PC-9 (cell line): ENCODE results near the gene ELAVL1. TPM values are rescaled to one million over a fixed set of nuclear protein-coding genes. Genes with fewer than 3 reads are reported as not detected.

Experiments
- BruUV-seq: library from RNA; stranded (reverse); fragments of 400-500 nt; replicated peaks from 2 replicates; lab custom pipeline; 2021; lab: Mats Ljungman, UMichigan
- CTCF ChIA-PET: fragments of 300-600 bp; sonication (Branson Sonifier 250); formaldehyde crosslinking; loops from one replicate; lab custom pipeline; 2022; ENCODE audit warnings: antibody characterized with exemption; lab: Charles Lee
- POLR2A ChIA-PET: fragments of 300-600 bp; sonication (Branson Sonifier 250); formaldehyde crosslinking; loops from one replicate; lab custom pipeline; 2022; ENCODE audit warnings: antibody characterized with exemption; ENCODE audit not compliant: unreplicated experiment; lab: Charles Lee
- DNase-seq, 2 experiments: peaks; one replicate each; pipeline versions ENCODE4 v3.0.0 to v3.0.0-alpha.2; 2015 to 2022; ENCODE audit warnings: mixed read lengths in 1 of 2
- H2AFZ ChIP-seq: fragments of 200-600 bp; sonication (generic); 2 replicates; pipeline ENCODE4 v1.8.1; 2017; ENCODE audit warnings: antibody characterized with exemption
- H3F3A ChIP-seq: fragments of 200-600 bp; sonication (generic); 2 replicates; pipeline ENCODE4 v1.8.1; 2017; ENCODE audit warnings: antibody characterized with exemption, mild to moderate bottlenecking, low read depth; ENCODE audit not compliant: insufficient read depth
- H3K27ac ChIP-seq: fragments of 200-600 bp; sonication (generic); 2 replicates; pipeline ENCODE4 v1.6.1; 2016; ENCODE audit warnings: mixed run types
- H3K27me3 ChIP-seq: fragments of 200-600 bp; sonication (generic); 2 replicates; pipeline ENCODE4 v1.6.1; 2016; ENCODE audit warnings: low read depth, mixed run types; ENCODE audit not compliant: insufficient read depth
- H3K36me3 ChIP-seq: fragments of 200-600 bp; sonication (generic); 2 replicates; pipeline ENCODE4 v1.6.1; 2016; ENCODE audit warnings: low read depth, mixed run types
- H3K4me1 ChIP-seq: fragments of 200-600 bp; sonication (generic); replicated peaks from 2 replicates; pipeline ENCODE4 v1.6.1; 2016; ENCODE audit warnings: mixed run types; ENCODE audit not compliant: insufficient read depth
- H3K4me2 ChIP-seq: fragments of 200-600 bp; sonication (generic); 2 replicates; pipeline ENCODE4 v1.6.1; 2017; ENCODE audit warnings: mixed run types
- H3K4me3 ChIP-seq: fragments of 200-600 bp; sonication (generic); 2 replicates; pipeline ENCODE4 v1.6.1; 2016; ENCODE audit warnings: mixed run types
- H3K79me2 ChIP-seq: fragments of 200-600 bp; sonication (generic); 2 replicates; pipeline ENCODE4 v1.6.1; 2017; ENCODE audit warnings: low read depth, mixed run types
- H3K9me2 ChIP-seq: fragments of 200-600 bp; sonication (generic); 2 replicates; pipeline ENCODE4 v1.8.1; 2017; ENCODE audit warnings: mild to moderate bottlenecking; ENCODE audit not compliant: insufficient read depth
- H3K9me3 ChIP-seq: fragments of 200-600 bp; sonication (generic); 2 replicates; pipeline ENCODE4 v1.8.1; 2016; ENCODE audit warnings: low read depth; ENCODE audit not compliant: insufficient read depth
- H4K20me1 ChIP-seq: fragments of 200-600 bp; sonication (generic); 2 replicates; pipeline ENCODE4 v1.8.1; 2017; ENCODE audit not compliant: insufficient read depth
- EZH2 ChIP-seq: fragments of 200-600 bp; sonication (generic); IDR thresholded peaks from 2 replicates; pipeline ENCODE4 v1.8.0; 2017; ENCODE audit warnings: antibody characterized with exemption, low read depth
- intact Hi-C: fragments of 100-400 bp; cut with micrococcal nuclease; formaldehyde crosslinking; loops from one replicate; pipeline ENCODE4 v1.10.0; 2022; ENCODE audit not compliant: unreplicated experiment
- total RNA-seq: library from RNA; stranded (reverse); gene quantifications from 2 replicates; pipeline ENCODE4 v1.2.3, GENCODE V29; 2021
- TF ChIP-seq, protein P1 (sequence below): fragments of 200-600 bp; sonication (generic); conservative IDR thresholded peaks from 2 replicates; pipeline ENCODE4 v1.6.1; 2017; ENCODE audit warnings: mixed run types, antibody characterized with exemption, mild to moderate bottlenecking, moderate library complexity

ELAVL1 gene
- total RNA-seq, 1 experiment from 2014 or later: 108 TPM

DNA sequence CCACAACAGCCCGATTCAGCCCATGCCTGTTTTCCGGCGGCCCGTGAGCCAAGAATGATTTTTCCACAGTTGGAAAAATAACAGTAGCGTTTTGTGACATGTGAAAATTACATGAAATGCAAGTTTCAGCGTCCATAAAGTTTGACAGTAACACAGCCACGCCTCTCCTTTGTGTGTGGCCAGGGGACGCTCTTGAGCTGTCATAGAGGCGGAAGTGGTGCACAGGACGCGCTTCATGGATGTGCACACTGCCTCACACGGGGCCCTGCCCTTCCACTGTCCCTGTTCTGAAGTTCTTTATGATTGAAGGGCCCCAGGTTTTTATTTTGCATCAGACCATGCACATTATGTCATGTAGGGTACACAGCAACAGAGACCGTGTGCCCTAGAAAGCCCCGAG is 12.4 kb upstream of the ELAVL1 start:
- no peaks in the 10 kb centered on the region for H3F3A ChIP-seq
- ChIA-PET POLR2A (no interaction called here), CTCF (no interaction called here)
- no peaks in the 10 kb centered on the region for H3K4me1 ChIP-seq
- no TSS peak for BruUV-seq
- no peak overlapping the region for H3K4me3 ChIP-seq
- H4K20me1 ChIP-seq: no peaks in the 10 kb centered on the region; the same call in 1 of the 2 replicates
- H3K27me3 ChIP-seq: no peaks in the 10 kb centered on the region
- intact Hi-C loops: no loop called here
- no peak for DNase-seq
- H3K27ac ChIP-seq: no peak overlapping the region
- H3K79me2 ChIP-seq: no peaks in the 10 kb centered on the region
- H3K9me2 ChIP-seq: no peaks in the 10 kb centered on the region
- H2AFZ ChIP-seq: no peak overlapping the region
- no peaks in the 10 kb centered on the region for H3K36me3 ChIP-seq
- no peak overlapping the region for H3K4me2 ChIP-seq
- no peaks in the 10 kb centered on the region for H3K9me3 ChIP-seq
- no peak for TF ChIP-seq EZH2
- TF ChIP-seq, protein P1, sequence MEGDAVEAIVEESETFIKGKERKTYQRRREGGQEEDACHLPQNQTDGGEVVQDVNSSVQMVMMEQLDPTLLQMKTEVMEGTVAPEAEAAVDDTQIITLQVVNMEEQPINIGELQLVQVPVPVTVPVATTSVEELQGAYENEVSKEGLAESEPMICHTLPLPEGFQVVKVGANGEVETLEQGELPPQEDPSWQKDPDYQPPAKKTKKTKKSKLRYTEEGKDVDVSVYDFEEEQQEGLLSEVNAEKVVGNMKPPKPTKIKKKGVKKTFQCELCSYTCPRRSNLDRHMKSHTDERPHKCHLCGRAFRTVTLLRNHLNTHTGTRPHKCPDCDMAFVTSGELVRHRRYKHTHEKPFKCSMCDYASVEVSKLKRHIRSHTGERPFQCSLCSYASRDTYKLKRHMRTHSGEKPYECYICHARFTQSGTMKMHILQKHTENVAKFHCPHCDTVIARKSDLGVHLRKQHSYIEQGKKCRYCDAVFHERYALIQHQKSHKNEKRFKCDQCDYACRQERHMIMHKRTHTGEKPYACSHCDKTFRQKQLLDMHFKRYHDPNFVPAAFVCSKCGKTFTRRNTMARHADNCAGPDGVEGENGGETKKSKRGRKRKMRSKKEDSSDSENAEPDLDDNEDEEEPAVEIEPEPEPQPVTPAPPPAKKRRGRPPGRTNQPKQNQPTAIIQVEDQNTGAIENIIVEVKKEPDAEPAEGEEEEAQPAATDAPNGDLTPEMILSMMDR: no peak

DNA sequence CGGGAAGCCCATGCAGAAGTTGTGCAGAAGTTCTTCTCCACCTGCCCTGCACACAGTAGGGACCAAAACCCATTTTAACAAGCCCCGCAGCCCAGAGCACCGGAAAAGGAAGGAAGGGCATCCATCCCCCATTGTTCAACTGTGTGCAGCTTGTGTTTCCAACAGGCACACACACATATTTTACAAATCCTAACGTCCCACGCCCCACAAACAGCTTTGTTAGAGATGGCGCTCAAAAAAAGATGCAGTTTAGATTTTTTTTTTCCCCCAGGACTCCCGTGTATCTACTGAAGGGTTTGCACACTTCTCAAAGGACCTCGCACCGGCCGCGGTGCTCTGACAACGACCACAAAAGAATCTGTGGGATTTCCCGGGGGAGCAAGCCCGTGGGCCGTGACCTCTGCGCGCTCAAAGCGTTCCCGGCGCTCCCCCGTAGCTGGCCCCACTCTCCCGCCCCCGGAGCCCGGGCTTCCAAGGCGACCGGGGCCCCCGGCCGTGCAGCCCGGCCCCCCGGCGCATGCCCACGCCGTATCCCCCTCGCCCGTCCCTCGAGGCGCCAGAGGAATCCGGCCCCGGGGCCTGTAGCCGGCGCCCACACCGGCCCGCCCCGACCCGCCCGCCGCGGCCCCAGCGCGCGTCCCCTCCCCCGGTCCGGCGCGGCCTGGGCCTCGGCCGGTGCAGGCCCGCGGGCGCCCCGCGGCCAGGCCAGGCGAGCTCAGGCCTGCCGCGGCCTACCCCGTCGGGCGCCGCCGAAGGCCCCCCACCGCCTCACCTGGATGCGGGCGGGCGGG is 523 bp downstream of the ELAVL1 start:
- CTCF ChIA-PET: interaction anchor here (0.6 to 0.7 kb wide), 3 partner anchors 152 to 498 kb away, joined by 3 to 6 read pairs (median 6); no protein-coding TSS in a partner anchor
- H3K4me2 ChIP-seq: peak overlapping the region; percentile 95
- no peaks in the 10 kb centered on the region for H3K9me2 ChIP-seq
- BruUV-seq: no TSS peak
- no peaks in the 10 kb centered on the region for H3K9me3 ChIP-seq
- H3K4me1 ChIP-seq: peaks cover 30% of the 10 kb centered on the region
- peaks cover 49% of the 10 kb centered on the region for H4K20me1 ChIP-seq
- H2AFZ ChIP-seq: peak overlapping the region; percentile 66
- intact Hi-C loops: no loop called here
- POLR2A ChIA-PET: interaction anchor here (0.5 to 0.9 kb wide), 3 partner anchors 34 to 76 kb away, joined by 3 to 37 read pairs (median 8); no protein-coding TSS in a partner anchor
- peak overlapping the region; percentile 83 for H3K4me3 ChIP-seq
- H3K27me3 ChIP-seq: no peaks in the 10 kb centered on the region
- peaks cover 30% of the 10 kb centered on the region for H3F3A ChIP-seq
- no peak for DNase-seq
- peaks cover 63% of the 10 kb centered on the region for H3K79me2 ChIP-seq
- no peaks in the 10 kb centered on the region for H3K36me3 ChIP-seq
- H3K27ac ChIP-seq: 0 out of 2 replicates have a peak overlapping the region, but pooled peaks have one; percentile 31
- TF ChIP-seq EZH2: no peak
- TF ChIP-seq, protein P1: no peak

DNA sequence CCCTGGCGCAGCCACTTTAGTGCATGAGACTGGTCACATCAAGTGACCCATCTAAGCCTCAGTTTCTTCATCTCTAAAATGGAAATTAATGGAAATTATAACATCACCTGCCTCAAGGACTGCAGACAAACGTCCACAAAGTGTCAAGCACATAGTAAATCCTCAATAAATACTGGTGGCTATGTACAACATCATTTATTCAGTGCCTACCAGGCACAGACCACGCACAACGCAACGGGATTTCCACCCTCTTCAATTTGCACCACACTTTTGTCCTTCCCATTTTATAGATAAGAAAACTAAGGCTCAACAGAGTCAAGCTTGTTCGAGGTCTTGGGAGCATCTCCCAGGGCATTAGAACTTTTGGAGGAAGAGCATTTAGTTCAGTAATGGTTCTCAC is 1.4 kb downstream of the ELAVL1 start:
- no peak for TF ChIP-seq EZH2
- TF ChIP-seq, protein P1: no peak
- H3K27me3 ChIP-seq: no peaks in the 10 kb centered on the region
- H4K20me1 ChIP-seq: peaks cover 58% of the 10 kb centered on the region
- no peak overlapping the region for H3K27ac ChIP-seq
- no peak overlapping the region for H2AFZ ChIP-seq
- TSS peak; percentile 37 for BruUV-seq
- H3F3A ChIP-seq: peaks cover 30% of the 10 kb centered on the region
- POLR2A ChIA-PET: no interaction called here
- CTCF ChIA-PET: interaction anchor here (0.6 kb wide), 2 partner anchors 151 to 433 kb away, joined by 3 to 5 read pairs; no protein-coding TSS in a partner anchor
- no peaks in the 10 kb centered on the region for H3K36me3 ChIP-seq
- peak overlapping the region; percentile 83 for H3K4me3 ChIP-seq
- no peaks in the 10 kb centered on the region for H3K9me3 ChIP-seq
- no peak for DNase-seq
- H3K4me1 ChIP-seq: peaks cover 30% of the 10 kb centered on the region
- no peaks in the 10 kb centered on the region for H3K9me2 ChIP-seq
- H3K79me2 ChIP-seq: peaks cover 72% of the 10 kb centered on the region
- intact Hi-C loops: no loop called here
- peak overlapping the region; percentile 95 for H3K4me2 ChIP-seq
